Caco-2 (cell line): ENCODE measurements around the gene ALKBH5. TPM values are rescaled to one million over a fixed set of nuclear protein-coding genes. Genes with fewer than 3 reads are reported as not detected.

Source experiments
- BruUV-seq: library from RNA; stranded (reverse); fragments of 400-500 nt; replicated peaks from 2 replicates; lab custom pipeline; 2021; lab: Mats Ljungman, UMichigan
- CTCF ChIA-PET: fragments of 300-600 bp; sonication (Branson Sonifier 250); formaldehyde crosslinking; loops from one replicate; lab custom pipeline; 2022; ENCODE audit warnings: antibody characterized with exemption; lab: Charles Lee
- POLR2A ChIA-PET: fragments of 300-600 bp; sonication (Branson Sonifier 250); formaldehyde crosslinking; loops from one replicate; lab custom pipeline; 2022; ENCODE audit warnings: antibody characterized with exemption; lab: Charles Lee
- DNase-seq, 2 experiments: peaks; one replicate each; pipeline versions ENCODE4 v3.0.0 to v3.0.0-alpha.2; 2020 to 2022
- H3K27me3 ChIP-seq: replicated peaks from 2 replicates; pipeline ENCODE4 v1.6.0; 2011; ENCODE audit warnings: low read length; ENCODE audit not compliant: control insufficient read depth, insufficient read depth
- H3K36me3 ChIP-seq: 2 replicates; pipeline ENCODE4 v1.5.1; 2011; ENCODE audit warnings: low read length; ENCODE audit not compliant: control insufficient read depth, insufficient read depth
- H3K4me1 ChIP-seq: fragments of 250-450 bp; sonication (Bioruptor Pico); 2 replicates; pipeline ENCODE4 v1.5.1; 2020; ENCODE audit warnings: mild to moderate bottlenecking
- H3K4me3 ChIP-seq: 2 replicates; pipeline ENCODE4 v1.5.1; 2011; ENCODE audit warnings: low read depth, mild to moderate bottlenecking, control low read depth, low read length
- H3K9me3 ChIP-seq: fragments of 250-450 bp; sonication (Bioruptor Pico); 2 replicates; pipeline ENCODE4 v1.5.1; 2020; ENCODE audit warnings: mild to moderate bottlenecking, moderate library complexity
- H3K27ac Mint-ChIP-seq: one replicate; pipeline ENCODE4 v1.8.0; 2022; ENCODE audit warnings: mixed read lengths; ENCODE audit not compliant: unreplicated experiment
- H3K27me3 Mint-ChIP-seq: one replicate; pipeline ENCODE4 v1.8.0; 2022; ENCODE audit warnings: mixed read lengths; ENCODE audit not compliant: insufficient read depth, unreplicated experiment
- H3K36me3 Mint-ChIP-seq: one replicate; pipeline ENCODE4 v1.8.0; 2022; ENCODE audit warnings: mild to moderate bottlenecking, mixed read lengths; ENCODE audit not compliant: insufficient read depth, unreplicated experiment
- H3K4me1 Mint-ChIP-seq: one replicate; pipeline ENCODE4 v1.8.0; 2022; ENCODE audit warnings: low read depth, mixed read lengths; ENCODE audit not compliant: unreplicated experiment
- H3K4me3 Mint-ChIP-seq: one replicate; pipeline ENCODE4 v1.8.0; 2022; ENCODE audit warnings: mild to moderate bottlenecking, moderate library complexity, mixed read lengths; ENCODE audit not compliant: unreplicated experiment
- H3K9me3 Mint-ChIP-seq: one replicate; pipeline ENCODE4 v1.8.0; 2022; ENCODE audit warnings: mixed read lengths; ENCODE audit not compliant: unreplicated experiment
- CTCF ChIP-seq, 2 experiments: fragments of 200-600 bp in 1 of 2; IDR thresholded peaks; 1 replicate in 1 of 2; 2 replicates in 1 of 2; pipeline versions ENCODE4 v1.5.1 to v1.8.0; 2011 to 2022; ENCODE audit warnings: antibody characterized with exemption in 1 of 2, control low read depth in 1 of 2, inconsistent platforms in 1 of 2, low read depth in 1 of 2, low read length in 1 of 2, mild to moderate bottlenecking in 1 of 2, moderate library complexity in 1 of 2; ENCODE audit not compliant: insufficient read depth in 1 of 2, severe bottlenecking in 1 of 2, unreplicated experiment in 1 of 2
- intact Hi-C: fragments of 100-400 bp; cut with micrococcal nuclease; formaldehyde crosslinking; loops from one replicate; pipeline ENCODE4 v1.10.0; 2022; ENCODE audit not compliant: unreplicated experiment
- total RNA-seq: library from RNA; stranded (reverse); gene quantifications from 2 replicates; pipeline ENCODE4 v1.2.3, GENCODE V29; 2022

The ALKBH5 gene
- total RNA-seq, 1 experiment from 2014 or later = 101 TPM

- DNase-seq = no peak
- Mint-ChIP-seq H3K4me1 (no peaks in the 10 kb centered on the region), H3K27ac (no peak overlapping the region), H3K36me3 (peaks cover 19% of the 10 kb centered on the region), H3K27me3 (no peaks in the 10 kb centered on the region), H3K4me3 (no peak overlapping the region), H3K9me3 (no peaks in the 10 kb centered on the region)
- Histone ChIP-seq H3K36me3 (peaks cover 6% of the 10 kb centered on the region), H3K4me1 (no peaks in the 10 kb centered on the region), H3K9me3 (no peaks in the 10 kb centered on the region), H3K4me3 (no peak overlapping the region), H3K27me3 (no peaks in the 10 kb centered on the region)
- POLR2A ChIA-PET = no interaction called here
- CTCF ChIA-PET = no interaction called here
- TF ChIP-seq CTCF (IDR thresholded peaks at IDR 0.05; ENCODE audit: insufficient read depth in 1 of 2, low read depth in 1 of 2, low read length in 1 of 2, severe bottlenecking in 1 of 2, unreplicated experiment in 1 of 2) = no peak
- no TSS peak for BruUV-seq
- intact Hi-C loops = no loop called here
Measured at GRCh38 chr17:18235743-18236256, 52.2 kb downstream of the ALKBH5 start.

DNA sequence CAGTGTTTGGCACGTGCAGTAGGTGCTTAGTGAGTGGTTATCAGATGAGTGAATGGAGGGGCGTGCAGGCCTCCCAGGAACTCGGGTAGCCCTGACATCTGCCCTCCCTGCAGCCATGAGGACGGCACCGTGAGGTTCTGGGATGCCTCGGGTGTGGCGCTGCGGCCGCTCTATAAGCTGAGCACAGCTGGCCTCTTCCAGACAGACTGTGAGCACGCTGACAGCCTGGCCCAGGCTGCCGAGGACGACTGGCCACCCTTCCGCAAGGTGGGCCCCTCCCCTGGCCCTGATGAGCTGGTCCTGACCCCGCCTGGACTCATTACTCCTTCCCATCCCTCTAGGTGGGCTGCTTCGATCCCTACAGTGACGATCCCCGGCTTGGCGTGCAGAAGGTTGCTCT is 52.9 kb downstream of the ALKBH5 start:
- H3K36me3 Mint-ChIP-seq = peaks cover 26% of the 10 kb centered on the region
- no peak for DNase-seq
- Histone ChIP-seq H3K9me3 (no peaks in the 10 kb centered on the region), H3K36me3 (peaks cover 6% of the 10 kb centered on the region), H3K4me3 (no peak overlapping the region), H3K4me1 (no peaks in the 10 kb centered on the region), H3K27me3 (no peaks in the 10 kb centered on the region)
- ChIA-PET POLR2A (no interaction called here), CTCF (no interaction called here)
- no peak for TF ChIP-seq CTCF (IDR thresholded peaks at IDR 0.05; ENCODE audit: insufficient read depth in 1 of 2, low read depth in 1 of 2, low read length in 1 of 2, severe bottlenecking in 1 of 2, unreplicated experiment in 1 of 2)
- intact Hi-C loops = no loop called here
- H3K4me1 Mint-ChIP-seq = no peaks in the 10 kb centered on the region
- H3K27me3 Mint-ChIP-seq = no peaks in the 10 kb centered on the region
- no TSS peak for BruUV-seq
- H3K9me3 Mint-ChIP-seq = no peaks in the 10 kb centered on the region
- no peak overlapping the region for H3K27ac Mint-ChIP-seq
- no peak overlapping the region for H3K4me3 Mint-ChIP-seq

- H3K4me3 ChIP-seq = no peak overlapping the region
- DNase-seq = no peak
- no peaks in the 10 kb centered on the region for H3K27me3 Mint-ChIP-seq
- CTCF ChIA-PET = no interaction called here
- no peaks in the 10 kb centered on the region for H3K27me3 ChIP-seq
- BruUV-seq = no TSS peak
- intact Hi-C loops = no loop called here
- H3K36me3 ChIP-seq = peaks cover 6% of the 10 kb centered on the region
- peaks cover 36% of the 10 kb centered on the region for H3K36me3 Mint-ChIP-seq
- H3K4me1 ChIP-seq = no peaks in the 10 kb centered on the region
- H3K27ac Mint-ChIP-seq = no peak overlapping the region
- H3K4me1 Mint-ChIP-seq = no peaks in the 10 kb centered on the region
- TF ChIP-seq CTCF (IDR thresholded peaks at IDR 0.05; ENCODE audit: insufficient read depth in 1 of 2, low read depth in 1 of 2, low read length in 1 of 2, severe bottlenecking in 1 of 2, unreplicated experiment in 1 of 2) = no peak
- POLR2A ChIA-PET = no interaction called here
- no peaks in the 10 kb centered on the region for H3K9me3 Mint-ChIP-seq
- no peaks in the 10 kb centered on the region for H3K9me3 ChIP-seq
- no peak overlapping the region for H3K4me3 Mint-ChIP-seq
Measured at GRCh38 chr17:18237461-18237860, 53.8 kb downstream of the ALKBH5 start.
